GM12878 (cell line): ENCODE data around the gene NBPF1. TPM values are rescaled to one million over a fixed set of nuclear protein-coding genes. Genes with fewer than 3 reads are reported as not detected.
"Not testable (repeated sequence)": the region's sequence is repeated elsewhere in the genome, so short reads cannot be mapped to it uniquely, and the experiment has no call there.

Source experiments
- ATAC-seq: fragments of 200-7000 bp; cut with Tn5 transposase; 3 replicates; pipeline ENCODE4 v1.9.1; 2020; ENCODE audit warnings: mild to moderate bottlenecking, moderate library complexity
- BruUV-seq: library from RNA; stranded (reverse); fragments of 400-500 nt; replicated peaks from 2 replicates; lab custom pipeline; 2021; lab: Mats Ljungman, UMichigan
- CTCF ChIA-PET: fragments of 300-600 bp; sonication (Branson Sonifier 250); formaldehyde crosslinking; extraction: SDS; loops from one replicate; lab custom pipeline; 2021; ENCODE audit warnings: inconsistent platforms; lab: Yijun Ruan, JAX
- POLR2A ChIA-PET: fragments of 350-600 bp; formaldehyde crosslinking; extraction: SDS; loops from one replicate; lab custom pipeline; 2021; ENCODE audit warnings: inconsistent platforms; lab: Charles Lee
- RAD21 ChIA-PET: fragments of 300-600 bp; sonication (Branson Sonifier 250); formaldehyde crosslinking; loops from one replicate; lab custom pipeline; 2023; ENCODE audit warnings: antibody characterized with exemption; ENCODE audit not compliant: unreplicated experiment; lab: Charles Lee
- SMC1A ChIA-PET: fragments of 300-600 bp; sonication (Branson Sonifier 250); formaldehyde crosslinking; loops from one replicate; lab custom pipeline; 2023; ENCODE audit not compliant: unreplicated experiment, uncharacterized antibody; lab: Charles Lee
- DNase-seq: peaks from one replicate; pipeline ENCODE4 v3.0.0-alpha.2; 2011; ENCODE audit warnings: low read depth, low spot score
- FAIRE-seq: peaks from 3 replicates; lab custom pipeline; 2011; peaks lifted over from hg19 to GRCh38; lab: Jason Lieb, UNC
- H2AFZ ChIP-seq: 2 replicates; pipeline ENCODE4 v1.6.0; 2011; ENCODE audit warnings: low read depth, low read length, control low read depth; ENCODE audit not compliant: control insufficient read depth
- H3K27ac ChIP-seq: 2 replicates; pipeline ENCODE4 v1.5.1; 2011; ENCODE audit warnings: control low read depth; ENCODE audit not compliant: control insufficient read depth, insufficient read depth
- H3K27me3 ChIP-seq, 2 experiments: replicated peaks in 1 of 2; 2 replicates each; pipeline versions ENCODE4 v1.6.0 to v1.6.1; 2011; ENCODE audit warnings: low read length in 1 of 2; ENCODE audit not compliant: control insufficient read depth in 2 of 2, insufficient read depth in 2 of 2
- H3K36me3 ChIP-seq, 2 experiments: 2 replicates each; pipeline ENCODE4 v1.5.1; 2011; ENCODE audit warnings: low read length in 1 of 2; ENCODE audit not compliant: control insufficient read depth in 2 of 2, insufficient read depth in 2 of 2
- H3K4me1 ChIP-seq: 2 replicates; pipeline ENCODE4 v1.6.1; 2011; ENCODE audit warnings: mild to moderate bottlenecking, low read length, moderate library complexity, mixed read lengths; ENCODE audit not compliant: control insufficient read depth, insufficient read depth
- H3K4me2 ChIP-seq: 2 replicates; pipeline ENCODE4 v1.6.0; 2011; ENCODE audit warnings: control low read depth; ENCODE audit not compliant: control insufficient read depth, insufficient read depth
- H3K4me3 ChIP-seq: fragments of 200-600 bp; sonication (generic); 2 replicates; pipeline ENCODE4 v1.5.1; 2016
- H3K79me2 ChIP-seq: 2 replicates; pipeline ENCODE4 v1.6.0; 2011; ENCODE audit warnings: low read length; ENCODE audit not compliant: control insufficient read depth, insufficient read depth
- H3K9ac ChIP-seq: 2 replicates; pipeline ENCODE4 v1.8.0; 2011; ENCODE audit warnings: low read length, control low read depth, mixed read lengths; ENCODE audit not compliant: control insufficient read depth, insufficient read depth
- H3K9me3 ChIP-seq: replicated peaks from 3 replicates; pipeline ENCODE4 v1.5.1; 2011; ENCODE audit warnings: mild to moderate bottlenecking, low read length; ENCODE audit not compliant: control insufficient read depth, insufficient read depth
- H4K20me1 ChIP-seq: 2 replicates; pipeline ENCODE4 v1.6.0; 2011; ENCODE audit not compliant: control insufficient read depth, insufficient read depth
- WGBS: methylation state at CpG from one replicate; pipeline ENCODE4 v1.1.6; 2016; ENCODE audit warnings: low lambda C conversion rate; ENCODE audit not compliant: insufficient replicate concordance, insufficient coverage; ENCODE audit errors: missing lambda C conversion rate; 5-methylcytosine and 5-hydroxymethylcytosine counted together
- in situ Hi-C: fragments of 300-500 bp; cut with MboI; formaldehyde crosslinking; loops from 9 replicates; pipeline ENCODE4 v1.14.3; 2018; ENCODE audit warnings: mixed read lengths
- intact Hi-C: fragments of 100-400 bp; cut with micrococcal nuclease; formaldehyde crosslinking; loops from one replicate; pipeline ENCODE4 v1.14.2; 2022; ENCODE audit not compliant: unreplicated experiment
- polyA plus RNA-seq, 11 experiments: library from polyadenylated mRNA; depleted of rRNA in 4 of 11; unstranded in 6 of 11; stranded (reverse) in 5 of 11; fragments of >200 nt; fragmentation: Nextera tagmentation in 4 of 11; fragmentation: Illumina TruSeq in 1 of 11; extraction: Ambion mirVana in 4 of 11; extraction: Trizol in 1 of 11; gene quantifications; 1 replicate in 1 of 11; 2 replicates in 10 of 11; pipeline versions ENCODE4 v1.2.1 to v1.2.3, GENCODE V29; 2011 to 2016; ENCODE audit warnings: inconsistent platforms in 2 of 11, missing spikeins in 2 of 11, low read depth in 1 of 11
- total RNA-seq, 4 experiments: library from RNA; depleted of rRNA in 3 of 4; stranded (reverse); fragments of >200 nt in 3 of 4; fragmentation: Illumina TruSeq in 1 of 4; extraction: Trizol in 1 of 4; gene quantifications; 2 replicates each; pipeline versions ENCODE4 v1.2.1 to v1.2.3, GENCODE V29; 2013 to 2021

The NBPF1 gene
- total and polyA plus RNA-seq, 10 of the 15 experiments (the other 5 are each of a cell fraction or from before 2014, with no cell fraction given): 0.20 to 3.4 (median 0.71) TPM

GRCh38 chr1:16549545-16549944, 63.8 kb downstream of the NBPF1 start:
- H3K27me3 ChIP-seq, BruUV-seq, FAIRE-seq, in situ Hi-C loops, DNase-seq, POLR2A ChIA-PET, H2AFZ ChIP-seq, H3K27ac ChIP-seq, H3K79me2 ChIP-seq, H4K20me1 ChIP-seq, RAD21 ChIA-PET, intact Hi-C loops, H3K9me3 ChIP-seq, H3K9ac ChIP-seq, H3K4me2 ChIP-seq, H3K4me3 ChIP-seq, ATAC-seq, SMC1A ChIA-PET, CTCF ChIA-PET, H3K36me3 ChIP-seq: not testable (repeated sequence)
- peaks cover 13% of the 10 kb centered on the region for H3K4me1 ChIP-seq
- WGBS: 18% methylated on average over 1 of the region's 1 CpG

GRCh38 chr1:16547502-16548241, 65.7 kb downstream of the NBPF1 start:
- FAIRE-seq, RAD21 ChIA-PET, intact Hi-C loops: not testable (repeated sequence)

More at GRCh38 chr1:16547502-16548241, 65.7 kb downstream of the NBPF1 start:
- POLR2A ChIA-PET, H3K9ac ChIP-seq, H3K79me2 ChIP-seq, DNase-seq, ATAC-seq, H3K4me2 ChIP-seq, H2AFZ ChIP-seq, CTCF ChIA-PET, H3K27me3 ChIP-seq, H3K27ac ChIP-seq, SMC1A ChIA-PET, H4K20me1 ChIP-seq, in situ Hi-C loops, BruUV-seq, H3K9me3 ChIP-seq, H3K36me3 ChIP-seq, H3K4me3 ChIP-seq: not testable (repeated sequence)
- WGBS: 59% methylated on average over 19 of the region's 41 CpGs
- H3K4me1 ChIP-seq: peaks cover 13% of the 10 kb centered on the region
